H1 (cell line): ENCODE measurements around the gene FMN2. TPM values are rescaled to one million over a fixed set of nuclear protein-coding genes. Genes with fewer than 3 reads are reported as not detected.

ENCODE experiments used
- CTCF ChIA-PET: fragments of 300-600 bp; sonication (Branson Sonifier 250); formaldehyde crosslinking; loops from one replicate; lab custom pipeline; 2021; ENCODE audit not compliant: partially characterized antibody; lab: Charles Lee
- POLR2A ChIA-PET: fragments of 300-600 bp; sonication (Branson Sonifier 250); formaldehyde crosslinking; loops from one replicate; lab custom pipeline; 2021; ENCODE audit warnings: inconsistent platforms; ENCODE audit not compliant: partially characterized antibody; lab: Charles Lee
- DNase-seq, 2 experiments: peaks; one replicate each; pipeline versions ENCODE4 v3.0.0 to v3.0.0-alpha.2; 2010 to 2022; ENCODE audit warnings: low spot score in 2 of 2, low read depth in 1 of 2, mixed read lengths in 1 of 2
- FAIRE-seq: peaks from 2 replicates; lab custom pipeline; 2011; peaks lifted over from hg19 to GRCh38; lab: Jason Lieb, UNC
- H2AFZ ChIP-seq: 2 replicates; pipeline ENCODE4 v1.8.1; 2012; ENCODE audit warnings: low read length, inconsistent platforms
- H2AK5ac ChIP-seq: 2 replicates; pipeline ENCODE4 v1.6.1; 2013; ENCODE audit warnings: low read depth, low read length
- H2BK120ac ChIP-seq: replicated peaks from 2 replicates; pipeline ENCODE3; 2013; ENCODE audit warnings: low read depth, low read length, inconsistent platforms
- H2BK12ac ChIP-seq: 2 replicates; pipeline ENCODE4 v1.6.1; 2013; ENCODE audit warnings: low read depth, low read length
- H2BK15ac ChIP-seq: 2 replicates; pipeline ENCODE4 v1.6.1; 2013; ENCODE audit warnings: low read length
- H2BK20ac ChIP-seq: 2 replicates; pipeline ENCODE4 v1.6.1; 2013; ENCODE audit warnings: low read length
- H2BK5ac ChIP-seq: 2 replicates; pipeline ENCODE4 v1.6.1; 2013; ENCODE audit warnings: low read depth, low read length
- H3K14ac ChIP-seq: 2 replicates; pipeline ENCODE4 v1.6.1; 2013; ENCODE audit warnings: inconsistent platforms; ENCODE audit not compliant: insufficient read length
- H3K18ac ChIP-seq: 2 replicates; pipeline ENCODE4 v1.6.1; 2013; ENCODE audit warnings: low read length; ENCODE audit errors: extremely low read depth
- H3K23ac ChIP-seq: 2 replicates; pipeline ENCODE4 v1.6.1; 2013; ENCODE audit warnings: inconsistent platforms; ENCODE audit not compliant: insufficient read length
- H3K23me2 ChIP-seq: 2 replicates; pipeline ENCODE4 v1.6.1; 2013; ENCODE audit warnings: low read depth, low read length
- H3K27ac ChIP-seq: 2 replicates; pipeline ENCODE4 v1.6.1; 2011; ENCODE audit warnings: low read depth, low read length, inconsistent platforms
- H3K27me3 ChIP-seq, 4 experiments: replicated peaks in 1 of 4; 1 replicate in 1 of 4; 2 replicates in 3 of 4; pipeline versions ENCODE4 v1.6.1 to v1.8.1; 2011 to 2013; ENCODE audit warnings: low read length in 3 of 4, mild to moderate bottlenecking in 3 of 4, inconsistent platforms in 2 of 4, mixed read lengths in 2 of 4, moderate library complexity in 1 of 4; ENCODE audit not compliant: control insufficient read depth in 3 of 4, insufficient read depth in 3 of 4; ENCODE audit errors: extremely low read depth in 1 of 4
- H3K36me3 ChIP-seq, 4 experiments: 2 replicates each; pipeline versions ENCODE4 v1.6.1 to v1.8.1; 2011 to 2013; ENCODE audit warnings: mild to moderate bottlenecking in 4 of 4, low read length in 3 of 4, moderate library complexity in 2 of 4, control low read depth in 1 of 4, inconsistent platforms in 1 of 4; ENCODE audit not compliant: insufficient read depth in 4 of 4, control insufficient read depth in 2 of 4
- H3K4ac ChIP-seq: replicated peaks from 2 replicates; pipeline ENCODE3; 2013; ENCODE audit warnings: low read length, low read depth, mixed read lengths, inconsistent platforms; ENCODE audit not compliant: insufficient read length
- H3K4me1 ChIP-seq, 4 experiments: replicated peaks in 1 of 4; 1 replicate in 1 of 4; 2 replicates in 3 of 4; pipeline versions ENCODE4 v1.6.1 to v1.8.1; 2011 to 2013; ENCODE audit warnings: low read length in 3 of 4, inconsistent platforms in 2 of 4, mixed read lengths in 1 of 4; ENCODE audit not compliant: insufficient read depth in 4 of 4, control insufficient read depth in 3 of 4
- H3K4me2 ChIP-seq, 2 experiments: 2 replicates each; pipeline versions ENCODE4 v1.6.1 to v1.8.1; 2011 to 2013; ENCODE audit warnings: low read depth in 2 of 2, low read length in 2 of 2, control low read depth in 1 of 2, inconsistent platforms in 1 of 2, mild to moderate bottlenecking in 1 of 2; ENCODE audit not compliant: insufficient read depth in 1 of 2
- H3K4me3 ChIP-seq, 4 experiments: fragments of 200-600, 300-600 bp in 1 of 4; sonication (generic), shearing (Covaris generic), sonication (Bioruptor Twin) in 1 of 4; 2 replicates each; pipeline versions ENCODE4 v1.5.1 to v1.8.1; 2011 to 2016; ENCODE audit warnings: low read length in 4 of 4, low read depth in 3 of 4, control low read depth in 2 of 4, inconsistent platforms in 2 of 4, mild to moderate bottlenecking in 2 of 4, mixed read lengths in 1 of 4, moderate library complexity in 1 of 4; ENCODE audit not compliant: insufficient read depth in 2 of 4; ENCODE audit errors: extremely low read depth in 1 of 4
- H3K56ac ChIP-seq: replicated peaks from 2 replicates; pipeline ENCODE3; 2013; ENCODE audit warnings: low read depth, mild to moderate bottlenecking, mixed read lengths, low read length, inconsistent platforms; ENCODE audit not compliant: insufficient read length
- H3K79me1 ChIP-seq: 2 replicates; pipeline ENCODE4 v1.6.1; 2013; ENCODE audit warnings: low read depth, low read length, control low read depth
- H3K79me2 ChIP-seq, 2 experiments: 2 replicates each; pipeline versions ENCODE4 v1.6.1 to v1.8.1; 2012 to 2013; ENCODE audit warnings: low read length in 2 of 2, mild to moderate bottlenecking in 2 of 2, inconsistent platforms in 1 of 2; ENCODE audit not compliant: insufficient read depth in 2 of 2, control insufficient read depth in 1 of 2
- H3K9ac ChIP-seq, 4 experiments: replicated peaks in 1 of 4; 1 replicate in 1 of 4; 2 replicates in 3 of 4; pipeline versions ENCODE4 v1.6.1 to v1.8.1; 2011 to 2013; ENCODE audit warnings: low read depth in 3 of 4, low read length in 3 of 4, control low read depth in 2 of 4, mild to moderate bottlenecking in 2 of 4, moderate library complexity in 2 of 4, inconsistent platforms in 1 of 4; ENCODE audit errors: extremely low read depth in 1 of 4
- H3K9me3 ChIP-seq, 2 experiments: 2 replicates each; pipeline versions ENCODE4 v1.6.1 to v1.8.1; 2012 to 2013; ENCODE audit warnings: mild to moderate bottlenecking in 2 of 2, moderate library complexity in 2 of 2, control low read depth in 1 of 2, inconsistent platforms in 1 of 2, low read depth in 1 of 2, low read length in 1 of 2, mixed read lengths in 1 of 2; ENCODE audit not compliant: insufficient read depth in 2 of 2
- H4K20me1 ChIP-seq, 2 experiments: replicated peaks in 1 of 2; 2 replicates each; pipeline versions ENCODE3 to v1.8.1; 2011 to 2013; ENCODE audit warnings: inconsistent platforms in 2 of 2, low read length in 2 of 2, mild to moderate bottlenecking in 1 of 2; ENCODE audit not compliant: insufficient read depth in 2 of 2, control insufficient read depth in 1 of 2
- H4K5ac ChIP-seq: 2 replicates; pipeline ENCODE4 v1.6.1; 2013; ENCODE audit warnings: low read length, low read depth, mixed read lengths, inconsistent platforms; ENCODE audit not compliant: insufficient read length
- H4K8ac ChIP-seq: 2 replicates; pipeline ENCODE4 v1.8.0; 2013; ENCODE audit warnings: mild to moderate bottlenecking, moderate library complexity, low read length, inconsistent platforms; ENCODE audit not compliant: insufficient read depth; ENCODE audit errors: extremely low read depth
- H4K91ac ChIP-seq: replicated peaks from 2 replicates; pipeline ENCODE3; 2013; ENCODE audit warnings: low read length, mixed read lengths, inconsistent platforms; ENCODE audit not compliant: insufficient read length
- EP300 ChIP-seq, 2 experiments: IDR thresholded peaks; 1 replicate in 1 of 2; 2 replicates in 1 of 2; pipeline ENCODE4 v1.6.1; 2011 to 2012; ENCODE audit warnings: low read depth in 2 of 2, low read length in 2 of 2, mild to moderate bottlenecking in 2 of 2, borderline replicate concordance in 1 of 2, inconsistent platforms in 1 of 2, moderate library complexity in 1 of 2
- FOSL1 ChIP-seq: IDR thresholded peaks from 2 replicates; pipeline ENCODE4 v1.6.1; 2011; ENCODE audit warnings: mild to moderate bottlenecking, low read depth, low read length, moderate library complexity; ENCODE audit not compliant: insufficient read depth
- JUND ChIP-seq: IDR thresholded peaks from 2 replicates; pipeline ENCODE4 v1.6.1; 2011; ENCODE audit warnings: mild to moderate bottlenecking, improper control_type of control experiment, low read length
- PHF8 ChIP-seq: fragments of 200-600 bp; sonication (generic); conservative IDR thresholded peaks from 2 replicates; pipeline ENCODE4 v1.7.1; 2012; ENCODE audit warnings: low read depth, mild to moderate bottlenecking, inconsistent platforms, low read length, moderate library complexity
- SIX5 ChIP-seq: IDR thresholded peaks from 2 replicates; pipeline ENCODE4 v1.6.1; 2011; ENCODE audit warnings: mild to moderate bottlenecking, low read depth, low read length
- WGBS, 2 experiments: shearing (Covaris generic) in 1 of 2; methylation state at CpG; one replicate each; pipeline versions ENCODE4 v1.1.6 to v1.1.7; 2013 to 2015; ENCODE audit warnings: low lambda C conversion rate in 2 of 2, mixed read lengths in 2 of 2, inconsistent platforms in 1 of 2, low coverage in 1 of 2, missing lambda C conversion rate in 1 of 2; ENCODE audit not compliant: insufficient replicate concordance in 2 of 2, insufficient coverage in 1 of 2, insufficient read length in 1 of 2; ENCODE audit errors: extremely low coverage in 1 of 2, missing lambda C conversion rate in 1 of 2; 5-methylcytosine and 5-hydroxymethylcytosine counted together
- polyA plus RNA-seq, 7 experiments: library from polyadenylated mRNA; depleted of rRNA in 3 of 7; stranded (reverse) in 5 of 7; unstranded in 2 of 7; fragments of >200 nt in 5 of 7; fragments of 200-250 nt in 2 of 7; gene quantifications; 1 replicate in 5 of 7; 2 replicates in 1 of 7; 4 replicates in 1 of 7; pipeline versions ENCODE4 v1.2.1 to v1.2.3, GENCODE V29; 2011 to 2013; ENCODE audit warnings: missing spikeins in 2 of 7, mixed read lengths in 2 of 7
- total RNA-seq: library from RNA; stranded (reverse); fragmentation: NEBNext Ultra II Directional; extraction: Animal tissue kit (Norgen Biotek cat#: 25700); gene quantifications from 2 replicates; pipeline ENCODE4 v1.2.1, GENCODE V29; 2021

Gene FMN2
- total and polyA plus RNA-seq, 2 of the 8 experiments (the other 6 are each of a cell fraction or from before 2014, with no cell fraction given) = 0.83 to 2.0 TPM

DNA sequence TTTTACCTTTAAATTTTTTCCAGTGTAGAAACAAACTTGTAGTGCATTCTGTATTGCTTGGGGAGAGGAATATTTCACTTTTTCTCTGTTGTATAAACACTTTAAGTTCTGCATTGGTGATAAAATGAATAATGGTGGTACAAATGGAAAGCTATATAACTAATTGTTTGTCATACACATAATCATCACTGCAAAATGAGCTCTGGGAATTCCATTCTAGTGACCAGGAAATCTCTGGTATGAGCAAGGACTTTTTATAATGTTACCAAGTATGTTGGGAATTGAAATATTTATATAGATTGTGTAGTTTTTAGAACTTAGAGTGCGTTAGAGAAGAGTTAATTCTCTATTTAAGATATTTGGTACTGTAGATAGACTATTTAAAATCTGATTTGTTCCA is 5.0 kb upstream of the FMN2 start:
- CTCF ChIA-PET = interaction anchor here (0.6 kb wide), 1 partner anchor 1113 kb away, joined by 5 read pairs; no protein-coding TSS in a partner anchor
- Histone ChIP-seq H3K14ac (no peak overlapping the region), H2AK5ac (no peak overlapping the region), H3K79me1 (no peaks in the 10 kb centered on the region), H4K5ac (no peak overlapping the region), H2AFZ (no peak overlapping the region), H3K23me2 (no peaks in the 10 kb centered on the region; the same call in 1 of the 2 replicates), H3K18ac (no peak overlapping the region), H2BK120ac (no peak overlapping the region), H4K91ac (no peak overlapping the region), H3K4me1 (no peaks in the 10 kb centered on the region; a peak in 1 of 7 replicates), H2BK20ac (no peak overlapping the region), H2BK5ac (no peak overlapping the region), H3K36me3 (no peaks in the 10 kb centered on the region), H2BK12ac (no peak overlapping the region), H3K23ac (no peak overlapping the region), H3K9me3 (no peaks in the 10 kb centered on the region), H3K56ac (no peak overlapping the region), H4K20me1 (no peaks in the 10 kb centered on the region), H3K4ac (no peak overlapping the region), H4K8ac (no peak overlapping the region), H3K79me2 (no peaks in the 10 kb centered on the region), H3K4me3 (no peak overlapping the region), H3K27me3 (peaks cover 0 to 9% (median 0%) of the 10 kb centered on the region in 4 experiments; a peak in 3 of 7 replicates), H2BK15ac (no peak overlapping the region), H3K9ac (no peak overlapping the region), H3K4me2 (no peak overlapping the region), H3K27ac (no peak overlapping the region)
- no peak for DNase-seq
- no peak for FAIRE-seq
- 96 to 100% methylated on average over 1 of the region's 1 CpG for WGBS, 2 experiments
- TF ChIP-seq JUND (no peak), FOSL1 (no peak), EP300 (IDR thresholded peaks at IDR 0.05; ENCODE audit: borderline replicate concordance in 1 of 2, low read depth in 2 of 2, low read length in 2 of 2) (no peak), PHF8 (no peak), SIX5 (no peak)
- POLR2A ChIA-PET = no interaction called here
